ENCODE results near the gene SELENOV.
A peak's percentile ranks its signal among the peaks of the same experiment; 100 is the strongest.

DNA sequence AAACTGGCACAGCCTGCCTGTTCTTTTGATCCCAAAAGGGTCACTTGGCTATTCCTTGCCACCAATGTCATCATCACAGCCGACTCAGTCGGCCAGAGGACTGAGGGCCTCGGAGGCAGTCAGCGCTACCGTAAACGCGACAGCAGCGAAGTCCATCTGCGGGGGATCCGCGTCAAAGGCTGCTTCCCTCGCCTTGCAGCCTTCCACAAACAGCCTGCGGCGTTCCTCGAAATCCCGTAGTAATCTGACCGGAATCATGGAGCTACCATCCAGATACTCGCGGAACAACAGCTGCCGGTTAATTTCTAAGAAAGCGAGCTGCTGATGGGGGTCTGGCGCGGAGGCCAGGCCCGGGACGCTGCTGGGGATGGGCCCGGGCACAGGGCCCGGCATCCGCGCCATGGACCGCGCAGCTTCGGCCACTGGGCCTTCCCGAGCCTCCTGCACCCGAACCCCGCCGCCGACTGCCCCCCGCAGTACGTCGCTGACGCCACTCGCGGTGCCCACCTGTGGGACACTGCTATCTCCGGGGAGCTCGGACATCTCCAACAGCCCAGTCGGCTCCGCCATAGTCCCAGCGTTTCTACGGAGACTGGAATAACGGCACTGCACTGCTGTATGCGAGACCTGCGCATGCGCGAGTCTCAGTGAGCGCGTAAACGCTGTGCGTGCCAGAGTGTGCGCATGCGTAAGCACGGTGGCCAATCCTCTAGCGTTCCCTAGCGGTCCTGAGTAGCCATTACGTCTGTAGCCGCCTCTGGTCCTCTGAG is 17.5 kb downstream of the SELENOV start, which contains the start of gene EID2B:
- TF ChIP-seq CTCF (IDR thresholded peaks at IDR 0.05) (peak; percentile 93 to 100 (median 99)), POLR2AphosphoS5 (IDR thresholded peaks at IDR 0.05) (peak; percentile 99)
